Breast epithelium (tissue), 3 donors: Measurements from ENCODE around the gene GNAT2.

Source experiments
- POLR2A ChIP-seq: fragments of 450-650 bp; IDR thresholded peaks from one replicate; pipeline ENCODE4 v1.6.1; 2016; ENCODE audit warnings: antibody characterized with exemption, mild to moderate bottlenecking, moderate library complexity
- TF ChIP-seq, protein P1 (sequence below), 3 donors: fragments of 450-650 bp; IDR thresholded peaks; one replicate each; pipeline ENCODE4 v1.5.1; 2016 to 2017; ENCODE audit warnings: antibody characterized with exemption in 3 of 3, mild to moderate bottlenecking in 3 of 3, moderate library complexity in 3 of 3

DNA sequence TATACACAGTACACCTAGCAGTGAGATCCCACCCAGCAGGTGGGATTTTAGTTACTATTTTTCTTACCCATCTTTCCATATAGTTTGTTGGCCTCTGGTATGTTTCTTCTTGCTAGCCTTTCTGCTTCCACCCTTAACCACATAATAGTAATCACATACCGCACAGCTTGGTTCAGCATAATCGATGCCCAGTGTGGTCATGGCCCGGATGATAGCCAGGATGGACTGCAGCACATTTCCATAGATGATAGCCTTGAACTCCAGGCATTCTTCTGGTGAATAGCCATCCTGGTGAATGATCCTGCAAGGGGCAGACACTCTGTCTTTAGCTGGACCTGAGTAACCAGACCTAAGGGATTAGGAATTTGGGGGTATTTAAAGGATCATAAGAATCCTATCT lies 9.5 kb downstream of the GNAT2 start:
- TF ChIP-seq, protein P1, sequence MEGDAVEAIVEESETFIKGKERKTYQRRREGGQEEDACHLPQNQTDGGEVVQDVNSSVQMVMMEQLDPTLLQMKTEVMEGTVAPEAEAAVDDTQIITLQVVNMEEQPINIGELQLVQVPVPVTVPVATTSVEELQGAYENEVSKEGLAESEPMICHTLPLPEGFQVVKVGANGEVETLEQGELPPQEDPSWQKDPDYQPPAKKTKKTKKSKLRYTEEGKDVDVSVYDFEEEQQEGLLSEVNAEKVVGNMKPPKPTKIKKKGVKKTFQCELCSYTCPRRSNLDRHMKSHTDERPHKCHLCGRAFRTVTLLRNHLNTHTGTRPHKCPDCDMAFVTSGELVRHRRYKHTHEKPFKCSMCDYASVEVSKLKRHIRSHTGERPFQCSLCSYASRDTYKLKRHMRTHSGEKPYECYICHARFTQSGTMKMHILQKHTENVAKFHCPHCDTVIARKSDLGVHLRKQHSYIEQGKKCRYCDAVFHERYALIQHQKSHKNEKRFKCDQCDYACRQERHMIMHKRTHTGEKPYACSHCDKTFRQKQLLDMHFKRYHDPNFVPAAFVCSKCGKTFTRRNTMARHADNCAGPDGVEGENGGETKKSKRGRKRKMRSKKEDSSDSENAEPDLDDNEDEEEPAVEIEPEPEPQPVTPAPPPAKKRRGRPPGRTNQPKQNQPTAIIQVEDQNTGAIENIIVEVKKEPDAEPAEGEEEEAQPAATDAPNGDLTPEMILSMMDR (IDR thresholded peaks at IDR 0.05): no peak
- no peak for TF ChIP-seq POLR2A
